GM21360 (cell line): Measurements from ENCODE around the gene IL1R1.
"Not testable (repeated sequence)": the region's sequence is repeated elsewhere in the genome, so short reads cannot be mapped to it uniquely, and the experiment has no call there.

Source experiments
- ATAC-seq: cut with Tn5 transposase; IDR thresholded peaks from one replicate; pipeline ENCODE4 v1.9.1; 2021; ENCODE audit warnings: mild to moderate bottlenecking, moderate library complexity; ENCODE audit not compliant: unreplicated experiment

Gene IL1R1

DNA sequence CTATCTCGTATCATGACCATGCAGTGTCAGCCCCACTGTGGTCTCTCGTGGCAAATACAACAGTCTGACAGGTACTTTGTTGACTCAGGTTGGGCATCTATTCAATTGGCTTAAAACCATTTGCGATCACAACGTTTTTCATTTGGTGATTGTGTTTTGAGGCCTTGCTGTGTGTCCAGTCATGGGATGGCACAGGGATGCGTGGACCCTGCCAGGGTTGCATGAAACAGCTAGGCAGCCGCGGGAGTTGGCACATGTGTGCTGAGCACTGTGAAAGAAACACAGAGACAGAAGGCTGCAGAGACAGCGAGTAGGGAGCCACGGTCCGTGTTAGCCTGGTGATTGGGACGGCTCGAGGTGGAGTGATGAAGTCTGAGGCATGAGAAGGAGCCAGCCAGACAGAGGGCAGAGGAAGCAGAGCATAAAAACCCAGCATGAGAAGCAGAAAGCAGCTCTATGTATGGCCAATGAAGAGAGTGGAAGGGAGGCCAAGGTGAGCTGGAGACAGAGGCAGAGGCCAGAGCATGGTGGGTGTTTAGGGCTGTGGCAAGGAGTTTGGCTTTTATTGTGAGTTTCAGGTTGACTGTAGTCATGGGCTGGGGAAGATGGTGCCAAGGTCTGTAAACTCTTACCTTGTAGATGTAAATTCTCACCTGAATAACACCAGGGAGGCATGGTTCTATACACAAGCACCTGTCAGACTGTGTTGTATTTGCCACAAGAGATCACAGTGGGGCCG lies 31.8 kb upstream of the IL1R1 start:
- ATAC-seq, result no peak

DNA sequence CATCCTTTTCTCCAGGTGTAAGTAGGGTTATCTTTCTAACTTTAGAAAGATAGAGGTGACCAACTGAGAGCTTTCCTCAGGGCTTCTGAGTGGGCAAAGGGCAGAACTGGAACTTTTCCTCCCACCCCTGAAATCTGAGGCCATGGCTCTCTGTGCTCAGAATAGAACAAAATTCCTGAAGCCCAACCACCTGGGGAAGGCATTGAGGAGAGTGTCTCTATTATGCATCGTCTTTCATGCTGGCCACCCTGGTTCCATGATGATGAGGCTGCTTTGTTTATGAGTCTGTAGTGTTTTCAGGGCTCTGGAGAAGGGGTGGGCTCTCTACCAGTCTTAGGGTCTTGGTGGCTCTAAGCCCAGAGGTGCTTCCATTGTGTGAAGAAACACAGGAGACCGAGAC lies 30.7 kb upstream of the IL1R1 start:
- ATAC-seq, result no peak

DNA sequence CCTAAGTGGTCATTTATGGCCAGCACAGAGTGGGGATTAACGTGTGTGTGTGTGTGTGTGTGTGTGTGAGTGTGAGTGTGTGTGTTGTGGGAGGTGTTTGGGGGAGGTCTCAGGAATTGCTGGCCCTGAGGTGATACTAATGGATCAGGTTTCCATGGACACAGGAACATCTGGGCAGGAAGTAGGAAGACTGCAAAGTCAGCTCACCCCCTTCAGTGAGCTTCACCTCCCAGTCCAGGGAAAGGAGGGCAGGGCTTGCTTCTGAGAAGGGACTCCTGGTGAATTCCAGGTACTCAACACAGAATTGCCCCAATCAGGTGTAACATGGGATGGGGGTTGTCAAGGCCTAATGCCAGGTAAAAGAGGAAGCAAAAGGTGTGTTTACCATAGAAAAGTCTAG lies 30.3 kb upstream of the IL1R1 start:
- no peak for ATAC-seq

DNA sequence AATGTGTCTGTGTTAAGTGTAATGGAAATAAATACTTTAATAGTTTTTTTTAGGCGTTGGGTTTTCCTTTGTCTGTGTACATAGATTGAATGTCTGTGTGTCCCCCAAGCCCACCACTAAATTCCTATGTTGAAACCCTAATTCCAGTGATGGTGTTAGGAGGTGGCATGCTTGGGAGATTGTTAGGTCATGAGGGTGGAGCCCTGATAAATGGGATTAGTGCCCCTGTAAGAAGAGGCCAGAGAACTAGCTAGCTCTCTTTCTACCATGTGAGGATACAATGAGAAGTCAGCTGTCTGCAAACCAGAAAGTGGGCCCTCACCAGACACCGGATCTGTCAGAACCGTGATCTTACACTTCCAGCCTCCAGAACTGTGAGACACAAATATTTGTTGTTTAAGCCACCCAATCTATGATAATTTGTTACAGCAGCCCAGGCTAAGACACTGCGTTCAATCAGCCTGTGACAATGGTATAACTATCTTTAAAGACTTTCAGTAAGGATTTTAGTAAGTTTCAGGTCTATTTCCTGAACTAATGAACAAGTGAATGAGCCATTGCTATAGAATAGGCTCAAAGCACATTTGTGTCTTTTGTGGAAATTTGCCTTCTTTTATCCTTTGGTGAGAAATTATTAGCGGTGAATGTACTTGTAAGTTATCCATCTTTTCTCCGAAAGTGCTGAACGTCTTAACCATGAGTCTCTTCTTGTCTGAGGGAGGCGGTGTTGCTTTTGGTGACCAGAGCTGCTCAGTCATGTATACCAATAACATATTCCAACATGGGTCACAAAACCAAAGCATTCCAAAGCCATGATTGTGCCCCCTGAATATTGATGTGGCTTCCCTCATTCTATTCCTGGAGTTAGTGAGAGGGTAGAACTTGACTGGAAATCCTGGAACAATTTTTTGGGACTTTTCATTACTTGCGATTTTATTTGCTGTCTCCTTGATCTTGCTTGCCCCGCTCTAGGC lies 29.6 kb upstream of the IL1R1 start:
- no peak for ATAC-seq

DNA sequence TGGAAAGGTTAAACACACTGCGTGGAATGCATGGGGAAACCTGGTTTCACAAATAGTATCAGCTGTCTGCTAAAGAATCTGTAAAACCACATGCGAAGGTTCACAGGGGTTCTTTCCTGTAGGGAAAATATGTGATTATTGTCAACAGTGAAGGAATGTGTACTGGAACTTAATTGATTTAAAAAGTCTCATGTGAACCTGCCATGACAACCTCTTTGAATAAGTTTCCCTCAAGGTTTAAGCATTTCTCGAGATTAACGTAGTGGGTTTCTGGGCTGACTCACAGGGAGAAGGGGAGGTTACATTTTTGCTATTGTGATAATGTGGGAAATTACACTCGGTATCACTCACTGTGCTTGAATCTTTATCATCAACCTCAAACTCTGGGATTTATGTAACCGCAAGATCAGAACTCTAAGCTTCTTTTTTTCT lies 28.2 kb upstream of the IL1R1 start:
- no peak for ATAC-seq

DNA sequence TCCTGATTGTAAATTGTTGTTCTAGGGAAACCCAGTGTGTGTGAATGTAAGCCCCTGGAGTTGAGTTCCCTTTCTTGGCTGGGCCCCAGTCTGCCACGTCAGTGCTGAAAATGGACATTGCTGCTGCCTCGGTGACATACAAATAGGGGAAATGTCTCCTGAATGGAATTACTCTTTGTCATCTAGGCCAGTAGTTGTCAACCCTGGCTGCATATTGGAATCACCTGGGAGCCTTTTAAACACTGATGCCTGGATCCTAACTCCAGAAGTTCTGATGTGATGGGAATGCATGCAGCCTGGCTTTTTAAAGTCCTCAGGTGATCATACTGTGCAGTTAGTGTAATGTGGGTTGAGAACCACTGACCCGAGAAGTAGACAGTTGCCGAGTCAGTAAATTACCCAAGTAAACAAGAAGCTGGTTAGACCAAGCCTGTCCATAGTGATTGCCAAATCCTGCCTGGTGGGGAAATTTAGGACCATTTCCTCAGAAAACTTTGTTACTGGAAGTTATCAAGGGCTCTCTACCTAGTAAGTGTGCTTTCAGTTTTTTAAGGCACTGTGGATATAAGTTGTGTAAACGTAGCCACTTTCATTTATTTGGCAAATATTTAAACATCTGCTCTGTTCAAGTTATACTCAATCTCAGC lies 27.6 kb upstream of the IL1R1 start:
- ATAC-seq, result no peak

DNA sequence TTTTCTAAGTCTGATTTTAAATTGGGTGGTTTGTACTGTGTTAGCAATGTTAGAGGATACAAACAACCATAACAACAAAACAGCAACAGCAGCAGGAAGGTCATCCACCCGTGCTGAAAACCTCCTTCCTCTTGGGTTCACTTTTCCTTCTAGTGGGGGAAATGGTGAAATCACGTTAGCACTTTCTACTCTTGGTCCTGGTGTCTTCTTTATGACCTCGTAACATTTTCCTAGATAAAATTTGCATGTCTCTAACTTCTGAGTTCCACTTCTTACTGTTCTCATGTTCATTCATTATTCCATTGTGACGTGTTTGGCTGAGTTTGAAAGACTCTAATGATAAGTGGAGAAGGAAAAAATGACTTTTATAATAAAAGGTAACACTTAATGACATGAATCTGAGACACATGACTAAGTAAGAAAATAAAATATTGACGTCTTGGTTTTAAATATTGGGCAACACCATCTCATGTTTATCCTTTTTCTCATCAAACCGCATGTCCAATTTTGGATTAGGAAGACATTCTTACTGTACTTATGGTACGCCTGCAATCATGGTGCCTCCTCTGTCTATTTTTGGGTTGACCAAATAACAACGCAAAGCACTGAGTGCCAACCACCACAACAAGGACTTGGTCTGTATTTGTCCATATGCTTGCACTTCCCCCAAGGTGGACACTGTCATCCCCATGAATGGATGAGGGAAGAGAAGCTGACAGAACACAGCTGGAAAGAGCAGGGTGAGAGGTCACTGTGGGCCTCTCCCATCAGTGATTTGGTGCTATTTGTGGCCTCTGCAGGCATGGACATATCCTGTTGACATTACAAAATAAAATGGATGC lies 25.7 kb upstream of the IL1R1 start:
- ATAC-seq, result no peak

DNA sequence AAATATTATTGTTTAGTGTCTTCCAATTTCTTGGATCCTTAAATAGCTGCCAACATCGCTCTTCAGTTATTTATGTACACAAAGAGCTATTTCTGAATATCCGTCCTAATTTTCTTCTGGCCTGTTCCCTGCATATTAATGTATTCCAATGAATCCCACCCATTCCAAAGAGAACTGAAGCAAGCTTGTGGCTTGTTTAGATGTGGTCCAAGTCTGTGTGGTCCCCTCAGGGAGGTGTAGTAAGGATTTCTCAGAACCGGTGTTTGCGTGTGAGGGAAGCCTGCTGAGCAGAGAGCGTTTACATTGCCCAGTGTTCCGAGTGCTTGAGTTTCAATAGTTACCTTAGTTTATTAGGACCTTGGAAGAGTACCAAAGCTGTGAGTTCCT lies 25.1 kb upstream of the IL1R1 start:
- ATAC-seq, result no peak

DNA sequence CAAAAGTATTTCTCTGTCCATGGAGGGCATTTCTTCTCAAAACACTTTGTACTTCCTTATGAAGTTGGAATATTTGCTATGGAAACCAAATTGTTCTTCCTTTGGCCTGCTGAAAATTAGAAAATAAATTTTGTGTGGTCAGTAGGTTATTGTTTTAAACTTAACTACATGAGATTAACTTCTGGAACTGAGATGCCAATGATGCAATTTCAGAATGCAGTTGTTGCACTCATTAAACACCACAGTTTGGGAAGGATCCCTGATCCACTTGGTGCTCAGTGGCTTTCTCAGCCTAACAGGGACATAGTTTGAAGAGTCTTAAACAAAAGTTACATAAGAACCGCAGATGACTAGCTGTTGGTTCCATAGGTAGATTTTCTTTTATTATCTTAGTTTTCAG lies 23.3 kb upstream of the IL1R1 start:
- ATAC-seq, result no peak

DNA sequence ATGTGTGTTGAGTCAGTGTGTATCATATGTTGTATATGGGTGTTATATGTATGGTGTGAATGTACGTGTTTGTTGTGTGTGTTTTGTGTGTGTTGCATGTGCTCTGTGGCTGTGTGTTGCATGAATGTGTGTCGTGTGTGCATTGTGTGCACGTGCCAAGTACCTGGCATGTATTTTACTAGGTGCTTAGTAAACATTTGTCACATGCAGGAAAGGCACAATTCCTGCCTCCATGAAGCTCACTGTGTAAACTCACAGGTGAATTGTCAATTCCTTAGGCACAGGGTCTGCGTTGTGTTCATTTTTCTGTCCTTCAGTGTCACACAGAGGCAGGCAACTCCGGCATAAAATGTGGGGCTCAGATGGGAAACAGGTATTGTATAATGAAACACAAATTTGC lies 22.3 kb upstream of the IL1R1 start:
- ATAC-seq, result no peak

DNA sequence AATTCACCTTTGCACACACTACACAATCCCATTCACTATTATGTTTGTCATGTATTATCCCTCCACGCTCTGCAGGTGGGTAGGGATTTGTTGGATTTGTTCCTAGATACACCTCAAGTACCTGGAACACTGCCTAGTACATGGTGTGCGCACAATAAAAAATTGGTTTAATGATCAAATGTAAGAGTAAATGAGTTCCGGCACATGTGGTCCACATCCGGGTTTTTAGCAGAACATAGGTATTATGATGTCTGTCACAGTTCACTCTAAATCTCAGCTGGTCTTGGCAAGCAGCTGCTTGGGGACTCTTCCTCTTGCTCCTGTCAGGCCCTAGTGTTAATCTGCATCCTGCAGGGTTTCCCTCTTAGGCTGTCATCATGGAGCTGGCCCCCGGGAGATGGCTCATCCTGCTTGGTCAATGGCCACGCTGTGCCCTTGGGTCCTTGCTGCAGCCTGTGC lies 21.8 kb upstream of the IL1R1 start:
- ATAC-seq, result no peak

DNA sequence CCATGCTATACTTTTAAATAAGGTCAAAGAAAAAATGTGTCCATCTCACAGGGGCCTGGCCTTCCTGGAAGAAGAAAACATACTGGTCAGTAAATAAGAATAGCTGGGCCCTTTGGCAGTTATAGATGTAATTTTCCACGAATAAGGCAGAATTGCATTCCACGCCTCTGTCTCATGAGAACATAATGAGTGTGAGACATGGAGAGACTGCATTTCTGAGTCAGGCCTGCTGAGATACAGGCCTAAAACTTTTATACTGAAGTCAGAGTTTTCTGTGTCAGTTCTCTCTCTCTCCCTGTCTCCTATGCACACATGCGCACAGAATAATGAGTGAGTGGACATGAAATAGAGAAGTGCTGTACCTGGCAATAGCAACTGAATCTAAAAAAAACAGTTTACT lies 20.4 kb upstream of the IL1R1 start:
- ATAC-seq, result no peak

DNA sequence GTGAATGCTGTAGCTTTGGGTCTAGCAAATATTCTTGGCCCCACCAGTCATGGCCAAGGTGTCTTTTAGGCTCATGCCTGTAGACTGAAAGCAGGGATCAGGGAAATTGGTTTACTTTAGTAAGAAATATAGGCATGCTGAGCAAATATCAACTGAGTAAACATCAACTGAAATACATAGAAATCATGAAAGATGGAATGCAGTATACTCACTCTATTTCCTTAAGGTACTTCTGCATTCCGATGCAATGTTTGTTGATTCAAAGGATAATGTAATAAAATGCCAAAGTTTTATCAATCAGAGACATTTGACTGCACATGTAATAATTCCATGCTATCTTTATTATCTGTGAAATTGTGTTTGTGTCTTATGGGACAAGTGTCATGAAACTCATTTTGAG lies 19.6 kb upstream of the IL1R1 start:
- no peak for ATAC-seq

DNA sequence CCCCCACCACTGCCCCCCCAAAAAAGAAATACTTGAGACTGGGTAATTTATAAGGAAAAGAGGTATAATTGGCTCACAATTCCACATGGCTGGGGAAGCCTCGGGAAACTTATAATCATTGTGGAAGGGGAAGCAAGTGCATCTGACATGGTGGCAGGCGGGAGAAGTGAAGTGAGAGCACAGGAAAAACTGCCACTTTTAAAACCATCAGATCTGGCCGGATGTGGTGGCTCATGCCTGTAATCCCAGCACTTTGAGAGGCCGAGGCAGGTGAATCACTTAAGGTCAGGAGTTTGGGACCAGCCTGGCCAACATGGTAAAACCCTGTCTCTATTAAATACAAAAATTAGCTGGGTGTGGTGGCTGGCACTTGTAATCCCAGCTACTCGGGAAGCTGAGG lies 18.1 kb upstream of the IL1R1 start:
- not testable (repeated sequence) for ATAC-seq

DNA sequence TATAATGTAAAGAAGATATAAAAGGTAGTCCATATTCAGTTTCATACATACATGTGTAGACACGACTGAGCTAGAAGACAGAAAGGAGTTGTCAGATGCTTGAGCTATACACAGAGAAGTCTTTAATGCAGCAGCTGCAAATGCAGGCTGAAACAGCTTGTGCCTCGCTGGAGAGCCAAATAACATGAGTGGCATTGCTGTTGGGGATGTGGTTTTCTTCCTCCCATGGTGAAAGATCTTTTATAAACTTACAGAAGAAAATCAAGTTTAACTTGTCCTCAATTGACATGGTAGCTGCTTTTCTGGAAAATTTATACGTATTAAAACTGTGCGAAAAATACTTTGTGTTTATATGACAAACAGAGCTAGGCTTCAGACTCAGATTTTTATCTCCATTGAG lies 16.4 kb upstream of the IL1R1 start:
- no peak for ATAC-seq

DNA sequence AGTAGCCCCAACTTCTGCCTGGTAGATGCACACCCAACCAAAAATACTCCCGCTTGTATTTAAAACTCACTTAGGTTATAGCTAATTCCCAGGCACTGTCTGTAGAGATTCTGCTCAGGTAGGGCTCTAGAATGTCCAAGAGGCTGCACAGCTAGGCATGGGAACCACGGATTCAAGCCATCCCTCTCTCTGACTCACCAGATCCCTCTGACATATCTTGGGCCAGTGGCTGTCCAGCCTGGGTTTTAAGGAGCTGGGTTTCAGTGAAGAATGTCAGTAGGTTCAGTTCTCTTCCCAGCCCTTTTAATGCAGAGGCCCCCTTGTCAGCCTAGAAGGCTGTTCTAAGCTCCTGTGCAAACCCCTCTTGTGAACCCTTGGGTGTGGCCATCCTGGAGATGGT lies 15.9 kb upstream of the IL1R1 start:
- ATAC-seq, result no peak

DNA sequence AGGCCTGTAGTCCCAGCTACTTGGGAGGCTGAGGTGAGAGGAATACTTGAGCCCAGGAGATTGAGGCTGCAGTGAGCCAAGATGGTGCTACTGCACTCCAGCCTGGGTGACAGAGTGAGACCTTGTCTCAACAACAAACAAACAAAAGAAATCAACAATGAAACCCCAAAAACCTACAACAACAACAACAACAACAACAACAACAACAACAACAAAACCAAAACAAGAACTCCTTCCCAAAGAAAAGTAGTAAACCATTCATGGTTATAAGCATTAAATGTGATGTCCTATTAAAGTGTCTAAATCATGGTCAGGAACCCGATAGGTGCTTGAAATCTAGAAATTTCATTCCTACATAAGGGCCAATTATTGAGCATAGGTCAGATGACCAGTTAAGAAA lies 13.5 kb upstream of the IL1R1 start:
- no peak for ATAC-seq

DNA sequence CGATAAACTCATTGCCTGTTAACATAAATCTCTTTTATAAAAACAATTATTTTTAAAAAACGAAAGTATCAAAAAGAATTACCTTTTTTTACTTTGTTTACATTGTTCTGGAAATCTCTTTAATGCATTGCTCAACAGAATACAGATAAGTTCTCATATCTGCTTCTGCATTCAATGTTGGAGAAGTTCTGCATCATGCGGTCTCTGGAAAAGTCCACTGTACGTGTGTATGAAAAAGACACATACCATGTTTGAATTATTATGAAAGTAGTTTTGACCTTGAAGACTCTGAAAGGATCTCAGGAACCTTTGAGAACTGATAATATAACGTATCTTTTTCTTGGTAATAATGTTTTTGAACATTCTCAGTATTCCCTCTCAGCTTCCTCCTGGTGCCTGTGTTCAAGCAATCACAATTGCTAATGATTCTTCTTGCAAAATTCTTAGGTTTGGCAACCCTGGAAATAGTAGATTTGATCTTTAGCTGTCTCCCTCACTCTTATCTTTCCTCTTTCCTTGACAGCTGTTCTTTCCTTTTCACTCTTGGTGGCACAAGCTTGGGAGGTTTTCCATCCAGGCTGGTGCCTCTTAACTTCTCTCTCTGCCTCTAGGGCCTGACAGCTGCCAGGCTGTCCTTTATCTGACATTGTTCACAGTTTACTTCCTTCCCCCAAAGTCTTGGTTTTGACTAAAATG lies 12.4 kb upstream of the IL1R1 start:
- ATAC-seq, result no peak

DNA sequence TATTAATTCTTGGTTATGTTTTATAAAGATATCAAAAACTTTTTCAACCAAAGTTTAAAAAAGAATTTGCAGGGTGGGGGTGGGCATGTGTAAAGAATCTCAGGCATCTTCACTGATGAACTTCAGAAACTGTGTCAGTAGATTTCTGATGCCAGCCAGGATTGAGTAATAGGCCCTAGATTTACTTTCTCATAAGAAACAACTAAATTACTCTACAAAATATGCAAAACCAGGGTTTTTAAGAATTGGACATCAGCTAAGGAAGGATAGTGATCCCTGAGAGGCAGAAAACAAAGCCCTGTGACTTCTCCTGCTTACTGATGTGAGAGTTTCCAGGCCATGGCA lies 11.9 kb upstream of the IL1R1 start:
- no peak for ATAC-seq

DNA sequence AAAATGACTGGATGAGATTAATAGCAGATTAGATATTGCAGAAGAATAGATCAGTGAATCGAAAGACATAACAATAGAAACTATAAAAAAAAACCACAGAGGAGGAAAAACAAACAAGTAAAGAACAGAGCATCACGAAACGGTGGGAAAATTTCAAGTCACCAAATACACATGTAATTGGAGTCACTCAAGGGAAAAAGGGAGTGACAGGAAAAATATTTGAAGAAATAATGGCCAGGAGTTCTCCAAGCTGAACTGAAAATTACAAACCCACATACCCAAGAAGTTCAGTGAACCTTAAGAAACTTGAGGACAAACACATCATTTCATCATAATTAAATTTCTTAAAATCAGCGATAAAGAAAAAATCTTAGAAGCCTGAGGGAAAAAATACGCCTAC lies 11.0 kb upstream of the IL1R1 start:
- no peak for ATAC-seq
